NCI-H1436 (cell line): ENCODE measurements around the gene GPRASP3.
"Not testable (repeated sequence)": the region's sequence is repeated elsewhere in the genome, so short reads cannot be mapped to it uniquely, and the experiment has no call there.

Experiments
- DNase-seq: peaks from one replicate; lab custom pipeline; 2025; lab: John Stamatoyannopoulos, UW

The GPRASP3 gene, protein sequence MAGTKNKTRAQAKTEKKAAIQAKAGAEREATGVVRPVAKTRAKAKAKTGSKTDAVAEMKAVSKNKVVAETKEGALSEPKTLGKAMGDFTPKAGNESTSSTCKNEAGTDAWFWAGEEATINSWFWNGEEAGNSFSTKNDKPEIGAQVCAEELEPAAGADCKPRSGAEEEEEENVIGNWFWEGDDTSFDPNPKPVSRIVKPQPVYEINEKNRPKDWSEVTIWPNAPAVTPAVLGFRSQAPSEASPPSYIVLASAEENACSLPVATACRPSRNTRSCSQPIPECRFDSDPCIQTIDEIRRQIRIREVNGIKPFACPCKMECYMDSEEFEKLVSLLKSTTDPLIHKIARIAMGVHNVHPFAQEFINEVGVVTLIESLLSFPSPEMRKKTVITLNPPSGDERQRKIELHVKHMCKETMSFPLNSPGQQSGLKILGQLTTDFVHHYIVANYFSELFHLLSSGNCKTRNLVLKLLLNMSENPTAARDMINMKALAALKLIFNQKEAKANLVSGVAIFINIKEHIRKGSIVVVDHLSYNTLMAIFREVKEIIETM

DNA sequence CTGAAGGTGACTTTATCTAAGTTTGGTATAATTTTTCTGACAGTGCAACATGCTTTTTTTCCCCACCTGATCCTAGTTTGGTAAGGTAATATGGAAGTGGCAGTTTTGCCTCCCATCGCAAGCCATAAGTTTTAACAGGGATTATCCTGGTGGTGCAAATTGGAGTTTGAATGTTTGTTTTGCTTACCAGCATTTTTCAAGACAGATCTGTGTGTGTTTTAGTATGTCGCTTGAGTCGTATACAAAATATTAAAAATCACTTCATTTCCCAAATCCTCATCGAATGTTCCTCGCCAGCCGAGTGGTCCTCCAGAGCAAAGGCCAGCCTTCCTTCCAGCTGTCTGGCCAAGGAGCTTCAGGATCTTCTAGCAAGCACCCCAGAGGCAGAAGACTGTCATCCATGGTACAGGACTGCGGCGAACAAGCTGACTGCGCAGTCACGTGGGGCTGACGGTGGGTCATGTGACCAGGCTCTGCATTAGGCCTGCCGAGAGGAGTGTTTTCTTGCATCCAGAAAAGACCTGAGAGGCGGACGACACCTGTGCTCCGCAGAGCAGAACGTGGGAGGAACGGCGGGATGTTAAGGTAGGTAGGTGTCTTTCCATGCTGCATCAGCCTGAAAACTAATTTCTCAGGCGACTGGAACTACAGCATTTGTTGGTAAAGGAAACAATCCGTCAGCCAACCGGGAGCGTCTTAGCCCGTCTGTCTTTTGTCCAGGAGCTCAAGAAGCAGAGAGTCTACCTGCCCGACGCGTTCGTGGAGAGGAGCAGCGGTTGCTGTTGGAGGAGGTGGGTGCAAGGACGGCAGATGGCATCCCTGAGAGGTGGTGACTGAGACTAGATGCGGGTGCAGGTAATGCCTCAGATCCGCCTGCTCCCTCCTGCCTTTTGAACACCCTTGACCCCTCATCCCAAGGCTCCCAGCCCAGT, at the start of gene GPRASP3:
GPRASP3 (plus strand) TSS at position 507 of the 932 bp plus-strand sequence. CDS start 28,253 bp downstream, outside the sequence.
- peak; percentile 74 for DNase-seq

DNA sequence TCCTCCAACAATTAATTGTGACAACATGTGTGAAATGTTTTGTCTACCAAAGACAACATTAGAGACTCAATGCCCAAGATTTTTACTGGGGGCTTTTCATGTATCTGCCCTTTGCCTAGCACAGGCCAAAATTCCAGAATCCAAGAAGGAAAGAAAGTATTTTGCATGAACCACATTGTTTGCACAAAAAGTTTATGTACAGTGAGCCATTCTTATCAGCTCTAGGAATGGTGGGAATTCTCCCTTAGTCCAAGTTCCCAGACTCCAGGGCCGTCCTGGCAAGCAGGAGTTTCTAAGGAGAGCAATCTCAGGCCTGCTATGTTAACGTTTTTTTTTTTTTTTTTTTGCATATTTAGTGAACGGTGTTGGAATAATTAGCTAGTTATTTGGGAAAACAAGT, 47.7 kb upstream of the GPRASP3 start:
- no peak for DNase-seq

DNA sequence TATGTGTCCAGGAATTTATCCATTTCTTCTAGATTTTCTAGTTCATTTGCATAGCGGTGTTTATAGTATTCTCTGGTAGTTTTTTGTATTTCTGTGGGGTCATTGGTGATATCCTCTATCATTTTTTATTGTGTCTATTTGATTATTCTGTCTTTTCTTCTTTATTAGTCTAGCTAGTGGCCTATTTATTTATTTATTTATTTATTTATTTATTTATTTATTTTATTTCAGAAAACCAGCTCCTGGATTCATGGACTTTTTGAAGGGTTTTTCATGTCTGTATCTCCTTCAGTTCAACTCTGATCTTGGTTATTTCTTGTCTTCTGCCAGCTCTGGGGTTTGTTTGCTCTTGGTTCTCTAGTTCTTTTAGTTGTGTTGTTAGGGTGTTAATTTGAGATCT, 43.1 kb upstream of the GPRASP3 start:
- not testable (repeated sequence) for DNase-seq

DNA sequence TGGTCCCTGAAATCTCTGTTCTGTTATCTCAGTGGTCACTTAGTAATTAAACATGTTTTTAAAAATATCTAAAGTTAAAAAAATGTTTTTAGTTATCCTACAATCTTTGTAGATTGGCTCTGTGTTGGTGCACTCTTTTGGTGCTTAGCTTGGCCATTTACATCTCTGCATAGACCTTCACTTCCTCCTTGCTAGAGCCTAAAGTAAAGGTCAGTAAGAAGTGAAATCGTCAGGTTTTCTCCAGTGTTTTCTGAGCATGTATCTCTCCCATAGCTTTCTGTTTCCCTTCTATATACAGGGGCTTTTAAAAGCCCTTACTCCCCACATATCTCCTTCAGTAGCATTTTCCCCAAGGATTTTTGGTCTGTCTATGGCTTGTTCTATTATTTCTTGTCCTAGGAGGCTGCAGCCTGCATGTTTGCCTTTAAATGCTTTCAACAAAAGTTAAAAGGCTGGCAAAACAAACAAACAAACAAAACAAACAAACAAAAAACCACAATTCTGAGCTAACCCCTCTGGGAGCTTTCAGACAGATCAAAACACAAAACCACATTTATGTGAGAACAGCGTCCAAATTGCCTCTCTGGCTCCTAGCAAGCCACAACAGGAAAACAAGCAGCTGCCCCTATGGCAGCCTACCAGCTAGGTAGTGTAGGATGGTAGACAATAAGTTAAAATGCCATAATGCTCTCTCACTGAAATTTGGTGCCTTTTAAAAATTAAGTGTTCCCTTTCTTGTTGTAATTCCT, 35.6 kb upstream of the GPRASP3 start:
- DNase-seq, result no peak

- no peak for DNase-seq
These were observed 25.8 kb upstream of the GPRASP3 start for GRCh38 chrX:102694749-102695148.

DNA sequence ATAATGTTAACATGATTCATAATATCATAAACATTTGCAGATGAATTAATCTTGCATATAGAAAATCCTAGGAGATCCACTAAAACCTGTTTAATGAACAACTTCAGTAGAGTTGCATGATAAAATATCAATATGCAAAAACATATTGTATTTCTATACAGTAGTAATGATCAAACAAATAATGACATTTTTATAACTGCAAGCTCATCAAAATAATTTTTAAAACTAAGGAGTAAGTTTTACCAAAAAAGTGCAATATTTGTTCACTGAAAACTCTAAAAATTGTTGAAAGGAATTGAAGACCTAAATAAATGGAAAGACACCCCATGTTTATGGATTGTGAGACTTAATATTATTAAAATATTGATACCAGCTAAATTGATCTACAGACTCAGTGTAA, 24.2 kb upstream of the GPRASP3 start:
- DNase-seq, result no peak

DNA sequence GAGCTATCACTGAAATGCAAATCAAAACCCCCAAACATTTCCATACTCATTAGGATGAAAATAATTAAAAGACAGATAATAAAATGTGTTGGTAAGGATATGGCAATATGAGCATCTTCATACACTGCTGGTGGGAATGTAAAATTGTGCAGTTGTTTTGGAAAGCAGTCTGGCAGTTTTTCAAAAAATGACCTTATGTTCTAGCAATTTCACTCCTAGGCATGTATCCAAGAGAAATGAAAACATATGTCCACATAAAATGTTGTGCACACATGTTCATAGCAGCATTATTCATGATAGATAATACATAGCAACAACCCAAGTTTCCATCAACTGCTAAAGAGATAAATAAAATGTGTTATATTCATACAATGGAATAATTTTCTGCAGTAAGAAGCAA, 23.0 kb upstream of the GPRASP3 start:
- no peak for DNase-seq

DNA sequence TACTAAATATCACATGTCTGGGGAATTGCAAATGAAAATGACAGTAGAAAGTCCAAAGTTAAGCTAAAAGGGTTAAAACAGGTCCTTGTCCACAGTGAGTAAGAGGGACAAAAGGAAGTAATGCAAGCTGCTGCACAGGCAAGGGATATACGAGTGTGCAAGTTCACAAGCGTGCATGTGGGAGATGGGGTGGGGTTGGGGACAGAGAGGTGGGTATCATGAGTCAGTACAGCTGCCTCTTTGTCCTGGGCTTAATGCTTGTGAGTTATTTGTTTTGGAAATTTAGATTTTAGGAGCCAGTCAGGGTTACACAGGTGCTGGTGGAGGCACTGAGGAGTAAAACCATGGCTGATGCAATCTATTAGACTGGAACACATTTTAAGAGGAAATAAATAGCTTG, 11.6 kb upstream of the GPRASP3 start:
- DNase-seq, result no peak

- no peak for DNase-seq
These were observed 8.7 kb upstream of the GPRASP3 start for GRCh38 chrX:102711872-102712215.

- peak; percentile 26 for DNase-seq
These were observed 8.2 kb upstream of the GPRASP3 start, which contains the start of gene GPRASP2 for GRCh38 chrX:102712216-102712966. Gene GPRASP2 (plus strand): TSS chrX:102712448. CDS start chrX:102714870, 2,422 bp downstream.

DNA sequence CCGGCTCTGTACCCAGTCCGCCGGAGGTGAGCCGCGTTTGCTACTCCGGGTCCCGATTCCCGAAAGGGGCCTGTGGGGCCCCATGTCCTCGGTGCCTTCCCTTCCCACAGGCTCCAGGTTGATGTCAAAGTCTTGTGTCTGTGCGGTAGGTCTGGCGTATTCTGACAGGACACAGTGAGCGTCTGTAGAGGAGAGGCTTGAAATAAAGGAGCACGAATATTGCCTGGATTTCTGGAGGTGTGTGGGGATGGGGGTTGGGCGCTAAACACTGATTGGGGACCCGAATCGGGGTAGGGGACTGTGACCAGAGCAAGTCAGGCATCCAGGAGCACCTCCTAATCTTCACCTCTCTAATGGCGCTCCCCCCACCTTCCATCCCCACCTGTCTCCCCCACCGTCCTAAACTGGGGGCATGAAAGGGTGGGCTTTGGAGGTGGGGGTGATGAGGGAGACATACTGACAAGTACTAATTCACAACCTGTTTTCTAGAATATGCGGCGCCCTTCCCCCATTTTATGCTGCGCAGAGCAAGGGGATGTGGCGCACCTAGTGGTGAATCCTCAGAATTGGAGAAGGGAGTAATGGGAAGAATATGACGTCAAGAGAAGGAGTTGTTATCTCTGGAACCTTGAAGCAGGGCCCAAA, 7.4 kb upstream of the GPRASP3 start:
- DNase-seq, result peak; percentile 57

GRCh38 chrX:102714994-102715393, 5.5 kb upstream of the GPRASP3 start:
- DNase-seq, result no peak

- no peak for DNase-seq
These were observed 4.6 kb upstream of the GPRASP3 start for GRCh38 chrX:102715967-102716366.

GRCh38 chrX:102721169-102721506, 595 bp downstream of the GPRASP3 start:
- DNase-seq, result not testable (repeated sequence)

DNA sequence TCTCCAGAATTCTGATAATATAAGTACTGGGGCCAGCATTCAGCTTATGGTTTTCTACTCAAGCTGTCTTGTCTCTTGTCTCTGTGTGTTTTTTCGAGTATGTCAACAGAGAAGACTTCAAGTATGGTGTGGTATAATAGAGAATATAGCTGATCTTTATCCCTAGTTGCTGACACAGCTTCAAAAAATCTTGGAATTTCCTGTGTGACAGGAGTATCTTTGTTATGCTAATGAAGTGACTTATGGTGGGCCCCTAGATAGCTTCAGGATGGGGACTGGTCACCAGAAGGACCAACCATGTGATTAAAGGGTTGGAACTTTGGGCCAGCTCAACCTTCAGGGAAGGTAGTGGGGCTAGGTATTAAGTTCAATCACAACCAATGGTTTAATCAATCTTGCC, 2.9 kb downstream of the GPRASP3 start:
- no peak for DNase-seq

- no peak for DNase-seq
These were observed 7.2 kb downstream of the GPRASP3 start for GRCh38 chrX:102727761-102728160.

DNA sequence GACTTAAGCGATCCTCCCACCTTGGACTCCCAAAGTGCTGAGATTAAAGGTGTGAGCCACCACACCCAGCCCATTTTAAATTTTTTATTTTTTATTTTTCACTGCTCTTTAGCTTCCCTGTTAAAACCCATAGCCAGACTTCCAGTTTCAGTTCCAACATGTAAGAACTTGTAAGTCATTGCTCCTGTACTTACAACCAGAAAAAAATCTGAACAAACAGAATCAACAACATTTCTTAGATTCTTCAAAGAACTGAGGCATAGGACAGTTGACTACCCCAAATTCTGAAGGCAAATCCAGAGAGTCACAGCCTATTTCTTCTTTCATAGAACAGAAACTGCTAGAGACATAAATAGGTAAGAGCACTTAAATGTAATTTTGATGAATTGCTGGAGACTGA, 8.1 kb downstream of the GPRASP3 start:
- no peak for DNase-seq

- peak; percentile 6 for DNase-seq
These were observed 19.1 kb downstream of the GPRASP3 start for GRCh38 chrX:102739657-102740056.

DNA sequence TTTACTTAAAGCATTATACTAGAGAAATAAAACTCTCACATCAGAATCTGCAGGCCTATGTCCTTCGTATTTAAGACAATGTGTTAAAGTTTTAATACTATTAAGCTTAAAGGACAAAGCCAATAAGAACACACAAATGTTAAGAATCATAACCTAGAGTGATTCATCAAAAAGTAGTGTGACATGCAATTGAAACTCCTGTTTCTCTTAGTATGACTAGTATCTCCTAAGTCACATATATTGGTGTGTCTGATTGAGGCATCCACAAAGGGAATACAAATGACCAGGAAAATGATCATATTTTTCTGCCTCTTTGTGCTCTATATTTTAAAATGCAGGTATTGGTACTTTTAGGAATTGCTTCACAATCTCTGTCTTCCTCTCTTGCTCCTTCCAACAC, 23.8 kb downstream of the GPRASP3 start:
- no peak for DNase-seq

GRCh38 chrX:102745513-102745856, 24.9 kb downstream of the GPRASP3 start:
- DNase-seq, result no peak
